ENCODE measurements around the gene SAE1. TPM values are rescaled to one million over a fixed set of nuclear protein-coding genes. Genes with fewer than 3 reads are reported as not detected.
A peak's percentile ranks its signal among the peaks of the same experiment; 100 is the strongest.

SAE1 gene
- total and polyA plus RNA-seq, 8 donors, result 67.7 to 125 (median 93.4) TPM

- ATAC-seq (peak; percentile 23), DNase-seq (no peak)
- peaks cover 10 to 25% of the 10 kb centered on the region in 2 donors for H3K4me1 ChIP-seq
- no peak for TF ChIP-seq CTCF (IDR thresholded peaks at IDR 0.05)
- H3K9me3 ChIP-seq, result no peaks in the 10 kb centered on the region
- H3K27ac ChIP-seq, result no peak overlapping the region
- intact Hi-C loops (cut with DNase I), result no loop called here
- no peaks in the 10 kb centered on the region for H3K27me3 ChIP-seq
- H3K36me3 ChIP-seq, result peaks cover 0 to 90% of the 10 kb centered on the region in 2 donors
- H3K4me3 ChIP-seq, result no peak overlapping the region
Measured at GRCh38 chr19:47151627-47152026, 21.0 kb downstream of the SAE1 start.

DNA sequence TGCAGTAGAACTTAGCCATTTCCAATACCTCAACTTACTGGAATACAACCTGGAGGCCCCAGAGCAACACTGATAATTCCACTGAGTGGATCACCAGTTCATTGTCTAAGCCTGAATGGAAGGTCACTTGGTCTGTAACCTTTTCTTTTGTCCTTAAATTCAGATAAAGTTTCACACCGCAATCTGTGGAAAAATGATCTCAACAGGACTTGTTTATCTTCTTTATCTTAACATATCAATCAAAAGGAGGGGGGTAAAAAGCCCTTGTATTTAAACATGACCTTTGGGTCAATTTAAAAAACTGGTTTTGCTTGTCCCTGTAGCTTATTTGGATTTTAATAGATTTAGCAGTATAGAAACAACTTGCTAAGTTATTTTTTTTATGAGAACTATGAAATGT lies 21.6 kb downstream of the SAE1 start:
- H3K9me3 ChIP-seq, result no peaks in the 10 kb centered on the region
- DNase-seq (no peak), ATAC-seq (no peak)
- intact Hi-C loops (cut with DNase I), result no loop called here
- peaks cover 15 to 30% of the 10 kb centered on the region in 2 donors for H3K4me1 ChIP-seq
- H3K27me3 ChIP-seq, result no peaks in the 10 kb centered on the region
- H3K36me3 ChIP-seq, result peaks cover 0 to 86% of the 10 kb centered on the region in 2 donors
- no peak overlapping the region for H3K4me3 ChIP-seq
- H3K27ac ChIP-seq, result peak overlapping the region in 1 of 2 donors; percentile 1
- no peak for TF ChIP-seq CTCF (IDR thresholded peaks at IDR 0.05)

- H3K27ac ChIP-seq, result peak overlapping the region; percentile 1 to 26
- DNase-seq (peak in 1 of 4 donors; percentile 55), ATAC-seq (peak; percentile 48)
- no peak overlapping the region for H3K4me3 ChIP-seq
- intact Hi-C loops (cut with DNase I), result no loop called here
- H3K4me1 ChIP-seq, result peaks cover 20 to 35% of the 10 kb centered on the region in 2 donors
- H3K27me3 ChIP-seq, result no peaks in the 10 kb centered on the region
- no peaks in the 10 kb centered on the region for H3K9me3 ChIP-seq
- no peak for TF ChIP-seq CTCF (IDR thresholded peaks at IDR 0.05)
- H3K36me3 ChIP-seq, result peaks cover 0 to 83% of the 10 kb centered on the region in 2 donors
Measured at GRCh38 chr19:47152632-47153031, 22.0 kb downstream of the SAE1 start.

GRCh38 chr19:47153266-47153665 lies 22.6 kb downstream of the SAE1 start:
- Histone ChIP-seq H3K27ac (peak overlapping the region in 1 of 2 donors; percentile 26), H3K4me3 (no peak overlapping the region), H3K27me3 (no peaks in the 10 kb centered on the region), H3K9me3 (no peaks in the 10 kb centered on the region), H3K36me3 (peaks cover 0 to 79% of the 10 kb centered on the region in 2 donors), H3K4me1 (peaks cover 26 to 41% of the 10 kb centered on the region in 2 donors)
- ATAC-seq (no peak), DNase-seq (no peak)
- intact Hi-C loops (cut with DNase I), result no loop called here
- no peak for TF ChIP-seq CTCF (IDR thresholded peaks at IDR 0.05)

- intact Hi-C loops (cut with DNase I), result no loop called here
- peak in 2 of 4 donors; percentile 50 to 69 for DNase-seq
- H3K27ac ChIP-seq, result no peak overlapping the region
Measured at GRCh38 chr19:47155148-47155547, 24.5 kb downstream of the SAE1 start.

More at GRCh38 chr19:47155148-47155547, 24.5 kb downstream of the SAE1 start:
- Histone ChIP-seq H3K4me1 (peaks cover 32 to 51% of the 10 kb centered on the region in 2 donors), H3K36me3 (peaks cover 0 to 79% of the 10 kb centered on the region in 2 donors), H3K4me3 (no peak overlapping the region), H3K9me3 (no peaks in the 10 kb centered on the region), H3K27me3 (no peaks in the 10 kb centered on the region)
- TF ChIP-seq CTCF (IDR thresholded peaks at IDR 0.05), result no peak
- ATAC-seq, result no peak
